Astrocyte (in vitro differentiated cells and primary cell): ENCODE results near the gene HOXC9. TPM values are rescaled to one million over a fixed set of nuclear protein-coding genes. Genes with fewer than 3 reads are reported as not detected.

ENCODE experiments used
- DNase-seq: peaks from one replicate; pipeline ENCODE4 v3.0.0-alpha.2; 2010; ENCODE audit warnings: low read depth
- FAIRE-seq: peaks from 2 replicates; lab custom pipeline; 2011; peaks lifted over from hg19 to GRCh38; lab: Jason Lieb, UNC
- H2AFZ ChIP-seq: 2 replicates; pipeline ENCODE4 v1.6.0; 2012; ENCODE audit warnings: low read depth, low read length, inconsistent platforms
- H3K27ac ChIP-seq: 2 replicates; pipeline ENCODE4 v1.5.1; 2011; ENCODE audit warnings: low read depth, low read length, inconsistent platforms
- H3K27me3 ChIP-seq: 2 replicates; pipeline ENCODE4 v1.6.0; 2011; ENCODE audit warnings: low read length, inconsistent platforms; ENCODE audit not compliant: insufficient read depth
- H3K36me3 ChIP-seq: 2 replicates; pipeline ENCODE4 v1.5.1; 2011; ENCODE audit warnings: low read length, inconsistent platforms; ENCODE audit not compliant: insufficient read depth
- H3K4me1 ChIP-seq: 2 replicates; pipeline ENCODE4 v1.5.1; 2011; ENCODE audit warnings: low read length, inconsistent platforms; ENCODE audit not compliant: insufficient read depth
- H3K4me2 ChIP-seq: 2 replicates; pipeline ENCODE4 v1.6.0; 2012; ENCODE audit warnings: low read length, inconsistent platforms
- H3K4me3 ChIP-seq: 2 replicates; pipeline ENCODE4 v1.5.1; 2011; ENCODE audit warnings: low read depth, mild to moderate bottlenecking, low read length, inconsistent platforms; ENCODE audit not compliant: insufficient read depth
- H3K79me2 ChIP-seq: 2 replicates; pipeline ENCODE4 v1.6.0; 2012; ENCODE audit warnings: mild to moderate bottlenecking, low read length, inconsistent platforms; ENCODE audit not compliant: insufficient read depth
- H3K9ac ChIP-seq: 2 replicates; pipeline ENCODE4 v1.6.0; 2012; ENCODE audit warnings: mild to moderate bottlenecking, low read length, inconsistent platforms
- H3K9me3 ChIP-seq: 2 replicates; pipeline ENCODE4 v1.5.1; 2012; ENCODE audit warnings: low read depth, mild to moderate bottlenecking, low read length, inconsistent platforms; ENCODE audit not compliant: insufficient read depth
- H4K20me1 ChIP-seq: 2 replicates; pipeline ENCODE4 v1.6.0; 2012; ENCODE audit warnings: low read length, inconsistent platforms; ENCODE audit not compliant: insufficient read depth
- H3K27ac Mint-ChIP-seq: one replicate; pipeline ENCODE4 v1.8.0; 2021; ENCODE audit warnings: mild to moderate bottlenecking, mixed read lengths; ENCODE audit not compliant: unreplicated experiment
- H3K27me3 Mint-ChIP-seq: one replicate; pipeline ENCODE4 v1.8.0; 2021; ENCODE audit warnings: low read depth, mixed read lengths; ENCODE audit not compliant: unreplicated experiment
- H3K36me3 Mint-ChIP-seq: one replicate; pipeline ENCODE4 v1.8.0; 2021; ENCODE audit warnings: low read depth, mixed read lengths; ENCODE audit not compliant: unreplicated experiment
- H3K4me1 Mint-ChIP-seq: one replicate; pipeline ENCODE4 v1.8.0; 2021; ENCODE audit warnings: low read depth, mixed read lengths; ENCODE audit not compliant: unreplicated experiment
- H3K4me3 Mint-ChIP-seq: one replicate; pipeline ENCODE4 v1.8.0; 2021; ENCODE audit warnings: mild to moderate bottlenecking, moderate library complexity, mixed read lengths; ENCODE audit not compliant: unreplicated experiment
- H3K9me3 Mint-ChIP-seq: one replicate; pipeline ENCODE4 v1.8.0; 2021; ENCODE audit warnings: mild to moderate bottlenecking, mixed read lengths; ENCODE audit not compliant: unreplicated experiment
- EZH2 ChIP-seq: IDR thresholded peaks from 2 replicates; pipeline ENCODE4 v1.6.1; 2012; ENCODE audit warnings: mild to moderate bottlenecking, low read length, inconsistent platforms; ENCODE audit not compliant: insufficient read depth
- total RNA-seq: library from RNA; stranded (reverse); gene quantifications from 2 replicates; pipeline ENCODE4 v1.2.1, GENCODE V29; 2021
- TF ChIP-seq, protein P1 (sequence below): IDR thresholded peaks from 2 replicates; pipeline ENCODE4 v1.5.1; 2011; ENCODE audit warnings: low read depth, mild to moderate bottlenecking, inconsistent platforms, low read length, moderate library complexity; ENCODE audit not compliant: insufficient read depth

Gene HOXC9
- total RNA-seq, 1 donor from 2014 or later = not detected

DNA sequence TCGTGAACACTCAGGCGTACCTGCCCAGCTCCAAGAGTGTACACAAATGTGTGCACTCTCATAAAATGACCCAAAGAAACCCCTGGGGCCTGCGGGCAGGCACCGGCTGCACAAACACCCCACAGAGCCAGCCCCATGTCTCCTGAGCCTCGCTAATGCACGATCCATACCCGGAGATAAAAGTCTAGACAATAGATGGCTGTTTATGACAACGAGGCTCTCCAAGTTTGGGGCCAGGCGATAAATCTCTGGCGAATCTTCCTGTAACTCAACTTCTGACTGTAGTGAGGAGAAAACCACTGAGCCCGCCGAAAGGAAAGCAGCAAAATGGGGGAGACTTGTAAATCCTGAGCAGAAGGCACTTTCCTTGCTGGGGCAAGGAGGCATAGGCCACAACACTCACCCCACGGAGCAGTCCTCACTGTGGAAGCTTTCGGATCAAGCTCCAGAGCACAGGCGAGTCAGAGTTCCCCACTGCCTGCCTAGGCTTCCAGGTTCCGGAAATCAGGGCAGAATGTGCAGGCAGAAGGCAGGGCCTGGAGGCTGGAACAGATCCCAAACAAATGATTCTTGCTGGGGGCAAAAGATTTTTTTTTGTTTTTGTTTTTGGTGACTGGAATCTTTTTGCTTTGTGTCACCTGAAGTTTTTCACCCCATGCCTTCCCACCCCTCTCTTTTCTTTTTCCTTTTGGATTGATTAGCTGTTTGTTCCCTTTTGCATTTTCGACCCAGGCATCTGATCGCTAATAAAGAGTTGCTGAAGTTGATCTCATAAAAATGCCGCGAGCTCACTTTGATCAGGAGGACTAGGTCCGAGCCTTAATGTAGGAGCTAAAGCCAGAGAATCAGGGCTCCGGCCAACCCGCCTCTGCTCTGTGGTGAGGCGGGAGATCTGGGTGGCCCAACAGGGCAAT, 31.5 kb upstream of the HOXC9 start:
- H3K79me2 ChIP-seq = no peaks in the 10 kb centered on the region
- Mint-ChIP-seq H3K4me1 (no peaks in the 10 kb centered on the region), H3K4me3 (no peak overlapping the region), H3K27ac (no peak overlapping the region), H3K27me3 (peaks cover 99% of the 10 kb centered on the region), H3K9me3 (peaks cover 36% of the 10 kb centered on the region), H3K36me3 (no peaks in the 10 kb centered on the region)
- TF ChIP-seq, protein P1, sequence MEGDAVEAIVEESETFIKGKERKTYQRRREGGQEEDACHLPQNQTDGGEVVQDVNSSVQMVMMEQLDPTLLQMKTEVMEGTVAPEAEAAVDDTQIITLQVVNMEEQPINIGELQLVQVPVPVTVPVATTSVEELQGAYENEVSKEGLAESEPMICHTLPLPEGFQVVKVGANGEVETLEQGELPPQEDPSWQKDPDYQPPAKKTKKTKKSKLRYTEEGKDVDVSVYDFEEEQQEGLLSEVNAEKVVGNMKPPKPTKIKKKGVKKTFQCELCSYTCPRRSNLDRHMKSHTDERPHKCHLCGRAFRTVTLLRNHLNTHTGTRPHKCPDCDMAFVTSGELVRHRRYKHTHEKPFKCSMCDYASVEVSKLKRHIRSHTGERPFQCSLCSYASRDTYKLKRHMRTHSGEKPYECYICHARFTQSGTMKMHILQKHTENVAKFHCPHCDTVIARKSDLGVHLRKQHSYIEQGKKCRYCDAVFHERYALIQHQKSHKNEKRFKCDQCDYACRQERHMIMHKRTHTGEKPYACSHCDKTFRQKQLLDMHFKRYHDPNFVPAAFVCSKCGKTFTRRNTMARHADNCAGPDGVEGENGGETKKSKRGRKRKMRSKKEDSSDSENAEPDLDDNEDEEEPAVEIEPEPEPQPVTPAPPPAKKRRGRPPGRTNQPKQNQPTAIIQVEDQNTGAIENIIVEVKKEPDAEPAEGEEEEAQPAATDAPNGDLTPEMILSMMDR = no peak
- TF ChIP-seq EZH2 = no peak
- peaks cover 5% of the 10 kb centered on the region for H3K9me3 ChIP-seq
- H3K4me2 ChIP-seq = no peak overlapping the region
- no peak overlapping the region for H2AFZ ChIP-seq
- no peaks in the 10 kb centered on the region for H3K4me1 ChIP-seq
- no peak overlapping the region for H3K4me3 ChIP-seq
- no peak overlapping the region for H3K27ac ChIP-seq
- H3K27me3 ChIP-seq = peaks cover 99% of the 10 kb centered on the region
- FAIRE-seq (no peak), DNase-seq (no peak)
- H3K9ac ChIP-seq = no peak overlapping the region
- no peaks in the 10 kb centered on the region for H3K36me3 ChIP-seq
- H4K20me1 ChIP-seq = no peaks in the 10 kb centered on the region

DNA sequence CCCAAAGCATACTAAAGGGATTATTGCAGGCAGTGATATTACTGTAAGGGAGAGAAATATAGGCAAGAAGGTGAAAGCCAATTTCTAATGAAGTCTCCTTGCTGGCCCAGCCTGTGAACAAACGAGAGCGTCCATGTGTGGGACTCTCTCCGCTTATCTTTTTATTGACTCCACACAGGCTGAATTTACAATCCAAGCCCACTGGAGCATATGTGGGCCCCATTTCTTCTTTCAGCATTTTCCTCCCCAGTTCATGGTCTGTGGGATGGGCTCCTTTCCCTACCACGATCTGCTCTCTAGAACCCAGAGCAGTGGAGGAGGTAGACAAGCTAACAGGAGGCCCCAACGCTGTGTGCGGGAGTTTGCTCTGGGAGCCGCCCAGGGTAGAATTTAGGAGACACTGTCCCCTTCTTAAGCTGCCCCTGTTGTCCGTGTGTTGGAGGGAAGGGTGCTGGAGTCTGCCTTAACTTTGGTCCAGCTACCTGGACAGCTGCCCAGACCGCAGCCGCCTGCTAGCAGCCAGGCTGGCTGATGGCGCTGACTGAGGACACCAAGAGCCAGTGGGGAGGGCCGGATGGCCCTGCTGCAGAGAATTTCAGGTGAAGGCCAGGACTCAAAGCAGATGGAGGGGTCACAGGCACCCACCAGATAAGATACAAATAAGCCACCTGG, 30.2 kb upstream of the HOXC9 start:
- Histone ChIP-seq H3K9ac (no peak overlapping the region), H3K27me3 (peaks cover 99% of the 10 kb centered on the region), H3K36me3 (no peaks in the 10 kb centered on the region), H2AFZ (no peak overlapping the region), H3K79me2 (no peaks in the 10 kb centered on the region), H3K4me2 (no peak overlapping the region), H4K20me1 (no peaks in the 10 kb centered on the region), H3K9me3 (peaks cover 5% of the 10 kb centered on the region), H3K4me3 (no peak overlapping the region), H3K4me1 (no peaks in the 10 kb centered on the region), H3K27ac (no peak overlapping the region)
- no peak overlapping the region for H3K4me3 Mint-ChIP-seq
- no peak for TF ChIP-seq EZH2
- TF ChIP-seq, protein P1 = no peak
- H3K27ac Mint-ChIP-seq = no peak overlapping the region
- peaks cover 29% of the 10 kb centered on the region for H3K9me3 Mint-ChIP-seq
- no peak for FAIRE-seq
- H3K4me1 Mint-ChIP-seq = no peaks in the 10 kb centered on the region
- peaks cover 90% of the 10 kb centered on the region for H3K27me3 Mint-ChIP-seq
- H3K36me3 Mint-ChIP-seq = no peaks in the 10 kb centered on the region
- DNase-seq = no peak
